Ishikawa (cell line): Measurements from ENCODE around the gene IL6R.

Source experiments
- CEBPB ChIP-seq: IDR thresholded peaks from 2 replicates; pipeline ENCODE4 v1.6.1; 2012
- CREB1 ChIP-seq: IDR thresholded peaks from 2 replicates; pipeline ENCODE4 v1.6.1; 2012; ENCODE audit warnings: low read depth
- EGR1 ChIP-seq: IDR thresholded peaks from 2 replicates; pipeline ENCODE4 v1.6.1; 2012
- EP300 ChIP-seq: IDR thresholded peaks from 2 replicates; pipeline ENCODE4 v1.6.1; 2012; ENCODE audit warnings: borderline replicate concordance
- FOXM1 ChIP-seq: IDR thresholded peaks from 2 replicates; pipeline ENCODE4 v1.6.1; 2012; ENCODE audit warnings: low read depth, borderline replicate concordance
- MAX ChIP-seq: IDR thresholded peaks from 2 replicates; pipeline ENCODE4 v1.6.1; 2012
- NFIC ChIP-seq: IDR thresholded peaks from 2 replicates; pipeline ENCODE4 v1.6.1; 2012
- RAD21 ChIP-seq: IDR thresholded peaks from 2 replicates; pipeline ENCODE4 v1.6.1; 2012; ENCODE audit warnings: low read depth
- TAF1 ChIP-seq: IDR thresholded peaks from 2 replicates; pipeline ENCODE4 v1.6.1; 2012; ENCODE audit warnings: low read depth, mild to moderate bottlenecking
- TCF12 ChIP-seq: IDR thresholded peaks from 2 replicates; pipeline ENCODE4 v1.6.1; 2012; ENCODE audit warnings: low read depth
- TEAD4 ChIP-seq: IDR thresholded peaks from 2 replicates; pipeline ENCODE4 v1.6.1; 2012
- USF1 ChIP-seq: IDR thresholded peaks from 2 replicates; pipeline ENCODE4 v1.6.1; 2012
- YY1 ChIP-seq: IDR thresholded peaks from 2 replicates; pipeline ENCODE4 v1.6.1; 2012; ENCODE audit warnings: low read depth
- ZBTB7A ChIP-seq: IDR thresholded peaks from 2 replicates; pipeline ENCODE4 v1.6.1; 2012; ENCODE audit warnings: low read depth
- TF ChIP-seq, protein P1 (sequence below): IDR thresholded peaks from 2 replicates; pipeline ENCODE4 v1.6.1; 2012; ENCODE audit warnings: low read depth, mild to moderate bottlenecking

Gene IL6R

GRCh38 chr1:154433161-154433764 is 28.1 kb downstream of the IL6R start:
- no peak for TF ChIP-seq YY1
- TF ChIP-seq ZBTB7A = no peak
- TF ChIP-seq USF1 = peak; percentile 38; the same call in 1 of the 2 replicates
- no peak for TF ChIP-seq TAF1
- TF ChIP-seq, protein P1, sequence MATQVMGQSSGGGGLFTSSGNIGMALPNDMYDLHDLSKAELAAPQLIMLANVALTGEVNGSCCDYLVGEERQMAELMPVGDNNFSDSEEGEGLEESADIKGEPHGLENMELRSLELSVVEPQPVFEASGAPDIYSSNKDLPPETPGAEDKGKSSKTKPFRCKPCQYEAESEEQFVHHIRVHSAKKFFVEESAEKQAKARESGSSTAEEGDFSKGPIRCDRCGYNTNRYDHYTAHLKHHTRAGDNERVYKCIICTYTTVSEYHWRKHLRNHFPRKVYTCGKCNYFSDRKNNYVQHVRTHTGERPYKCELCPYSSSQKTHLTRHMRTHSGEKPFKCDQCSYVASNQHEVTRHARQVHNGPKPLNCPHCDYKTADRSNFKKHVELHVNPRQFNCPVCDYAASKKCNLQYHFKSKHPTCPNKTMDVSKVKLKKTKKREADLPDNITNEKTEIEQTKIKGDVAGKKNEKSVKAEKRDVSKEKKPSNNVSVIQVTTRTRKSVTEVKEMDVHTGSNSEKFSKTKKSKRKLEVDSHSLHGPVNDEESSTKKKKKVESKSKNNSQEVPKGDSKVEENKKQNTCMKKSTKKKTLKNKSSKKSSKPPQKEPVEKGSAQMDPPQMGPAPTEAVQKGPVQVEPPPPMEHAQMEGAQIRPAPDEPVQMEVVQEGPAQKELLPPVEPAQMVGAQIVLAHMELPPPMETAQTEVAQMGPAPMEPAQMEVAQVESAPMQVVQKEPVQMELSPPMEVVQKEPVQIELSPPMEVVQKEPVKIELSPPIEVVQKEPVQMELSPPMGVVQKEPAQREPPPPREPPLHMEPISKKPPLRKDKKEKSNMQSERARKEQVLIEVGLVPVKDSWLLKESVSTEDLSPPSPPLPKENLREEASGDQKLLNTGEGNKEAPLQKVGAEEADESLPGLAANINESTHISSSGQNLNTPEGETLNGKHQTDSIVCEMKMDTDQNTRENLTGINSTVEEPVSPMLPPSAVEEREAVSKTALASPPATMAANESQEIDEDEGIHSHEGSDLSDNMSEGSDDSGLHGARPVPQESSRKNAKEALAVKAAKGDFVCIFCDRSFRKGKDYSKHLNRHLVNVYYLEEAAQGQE = no peak
- no peak for TF ChIP-seq EGR1
- peak; percentile 62; the same call in 1 of the 2 replicates for TF ChIP-seq EP300
- TF ChIP-seq FOXM1 = peak; percentile 45; the same call in 1 of the 2 replicates
- TF ChIP-seq MAX = peak; percentile 78
- no peak for TF ChIP-seq CREB1
- peak; percentile 76 for TF ChIP-seq TCF12
- TF ChIP-seq TEAD4 = peak; percentile 17; the same call in 1 of the 2 replicates
- peak; percentile 55 for TF ChIP-seq NFIC
- TF ChIP-seq CEBPB = no peak
- no peak for TF ChIP-seq RAD21

- TF ChIP-seq TCF12 (no peak), NFIC (no peak)
These were observed 29.4 kb downstream of the IL6R start for GRCh38 chr1:154434346-154435085.

- TF ChIP-seq ZBTB7A = no peak
- TF ChIP-seq USF1 = no peak
- no peak for TF ChIP-seq YY1
- TF ChIP-seq NFIC = no peak
- no peak for TF ChIP-seq EP300
- TF ChIP-seq, protein P1 = no peak
These were observed 30.6 kb downstream of the IL6R start for GRCh38 chr1:154435599-154436200.

GRCh38 chr1:154436433-154436832 is 31.3 kb downstream of the IL6R start:
- TF ChIP-seq, protein P1 = no peak
- TF ChIP-seq CREB1 = no peak
- TF ChIP-seq EP300 = no peak
- TF ChIP-seq FOXM1 = no peak
- TF ChIP-seq CEBPB = no peak
- TF ChIP-seq USF1 = no peak
- TF ChIP-seq TCF12 = no peak
- TF ChIP-seq TAF1 = no peak
- no peak for TF ChIP-seq ZBTB7A
- no peak for TF ChIP-seq RAD21
- TF ChIP-seq NFIC = no peak
- no peak for TF ChIP-seq MAX
- no peak for TF ChIP-seq YY1
- no peak for TF ChIP-seq TEAD4
- TF ChIP-seq EGR1 = no peak
